GM19099 (cell line): ENCODE measurements around the gene NME5.

Experiments used
- POLR2A ChIP-seq: IDR thresholded peaks from 3 replicates; pipeline ENCODE4 v1.6.1; 2011; ENCODE audit warnings: low read depth; ENCODE audit not compliant: insufficient read length; ENCODE audit errors: extremely low read depth

Gene NME5

DNA sequence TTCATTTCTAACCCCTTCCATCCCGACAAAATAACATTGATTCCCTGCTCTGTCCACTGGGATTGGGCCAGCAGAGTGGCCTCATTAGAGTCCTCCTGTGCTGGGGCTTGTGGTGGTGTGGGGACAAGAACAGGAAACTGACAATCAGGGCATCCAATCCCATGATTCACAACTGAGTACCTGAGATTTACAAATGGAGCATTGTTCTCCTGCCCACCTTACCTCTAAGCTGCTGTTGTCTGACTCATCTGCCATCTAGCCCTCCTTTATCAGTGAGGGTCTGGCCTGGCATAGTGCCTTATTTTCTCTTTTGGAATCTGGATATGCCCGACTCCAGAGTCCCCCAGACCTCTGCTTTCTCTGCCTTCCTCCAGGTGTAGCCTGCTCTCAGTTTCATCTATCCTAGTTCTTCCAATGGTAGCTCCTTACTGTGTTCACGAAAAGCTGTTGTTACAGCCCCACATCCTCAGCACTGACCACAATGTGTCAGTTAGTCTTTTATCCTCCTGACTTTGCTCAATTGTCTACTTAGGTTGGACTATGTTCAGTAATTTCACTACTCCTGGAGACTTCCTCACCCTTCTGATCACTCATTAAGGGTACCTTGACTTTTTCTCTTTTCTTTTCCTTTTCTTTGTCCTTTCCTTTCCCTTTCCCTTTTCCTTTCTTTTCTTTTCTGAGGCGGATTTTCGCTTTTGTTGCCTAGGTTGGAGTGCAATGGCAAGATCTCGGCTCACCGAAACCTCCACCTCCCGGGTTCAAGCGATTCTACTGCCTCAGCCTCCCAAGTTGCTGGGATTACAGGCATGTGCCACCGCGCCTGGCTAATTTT, 42.0 kb downstream of the NME5 start:
- TF ChIP-seq POLR2A: no peak

GRCh38 chr5:138096363-138096762, 42.9 kb downstream of the NME5 start:
- no peak for TF ChIP-seq POLR2A

DNA sequence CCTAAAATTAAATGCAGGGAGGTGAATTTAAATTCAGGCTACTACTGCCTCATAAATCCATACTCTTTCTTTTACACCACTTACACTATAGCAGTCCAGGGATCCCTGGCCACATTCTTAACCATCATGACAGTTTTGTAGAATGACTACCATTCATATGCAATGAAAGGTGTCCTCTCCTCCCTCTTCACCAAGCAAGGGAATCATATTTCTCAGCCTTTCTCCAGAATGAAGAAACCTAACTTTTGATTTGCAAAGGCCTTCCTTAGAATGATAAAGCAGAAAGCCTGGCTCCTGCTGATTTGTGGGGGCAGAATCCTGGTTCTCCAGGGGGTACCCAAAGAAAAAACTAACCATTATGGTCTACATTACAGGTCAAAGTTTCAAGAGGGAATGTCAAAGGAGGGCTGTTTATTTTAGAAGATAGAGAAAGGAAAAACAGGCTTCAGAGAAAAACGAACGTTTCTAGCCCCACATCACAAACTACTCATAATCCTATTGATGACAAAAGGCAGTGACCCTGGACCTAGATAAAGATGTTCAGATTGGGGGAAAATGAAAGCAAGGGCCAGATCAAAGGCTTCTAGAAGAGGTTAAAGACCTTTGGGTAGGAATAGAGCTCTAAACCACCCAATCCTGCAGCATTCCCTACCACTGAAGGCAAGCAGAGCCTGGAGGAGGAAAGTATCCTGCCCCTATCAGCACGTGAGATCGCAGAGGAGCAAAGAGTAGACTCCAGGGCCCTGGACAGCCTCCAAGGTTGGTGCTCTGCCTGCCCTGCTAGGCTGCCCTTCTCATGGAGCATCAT, 43.9 kb downstream of the NME5 start:
- no peak for TF ChIP-seq POLR2A

DNA sequence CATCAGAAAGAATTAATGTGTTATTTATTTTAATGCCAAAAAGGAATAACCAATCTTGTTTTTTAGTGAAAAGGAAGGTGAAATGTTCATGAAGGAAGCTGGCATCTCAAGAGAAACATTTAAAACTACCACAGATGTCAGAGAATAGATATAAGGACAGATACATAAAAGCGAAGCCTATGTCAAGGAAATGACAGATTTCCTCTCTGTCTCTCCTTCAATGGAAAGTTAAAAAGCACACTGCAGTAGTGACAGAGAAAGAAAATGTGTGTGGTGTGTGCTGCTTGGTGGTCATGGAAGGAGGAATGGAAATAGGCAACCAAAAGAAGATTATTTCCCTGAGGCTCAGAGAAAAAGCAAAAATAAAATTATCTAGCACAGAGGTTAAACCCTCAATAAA, 46.2 kb downstream of the NME5 start:
- TF ChIP-seq POLR2A: no peak

DNA sequence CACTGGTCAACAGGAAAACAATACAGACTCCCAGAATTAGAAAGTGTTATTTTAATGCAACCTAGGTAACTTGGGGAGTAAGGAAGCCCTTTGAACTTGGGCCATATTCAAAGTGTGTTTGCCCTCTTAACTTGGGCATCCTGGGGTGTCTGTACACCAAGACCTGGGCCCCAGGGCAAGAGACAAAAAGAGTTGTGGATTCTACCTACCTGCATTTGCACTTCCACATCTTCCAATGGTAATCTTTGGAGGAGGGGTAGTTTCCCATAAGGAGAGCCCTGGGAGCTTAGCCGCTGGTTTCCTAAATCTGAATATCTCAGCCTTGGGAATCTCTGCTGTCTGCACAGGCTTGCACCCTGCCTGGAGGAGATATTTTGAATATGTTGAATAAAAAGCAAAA, 46.9 kb downstream of the NME5 start:
- no peak for TF ChIP-seq POLR2A

- TF ChIP-seq POLR2A: no peak
Measured at GRCh38 chr5:138091685-138092084, 47.5 kb downstream of the NME5 start.

- no peak for TF ChIP-seq POLR2A
Measured at GRCh38 chr5:138083702-138084101, 55.5 kb downstream of the NME5 start, which contains the start of gene WNT8A. WNT8A (plus strand) TSS chr5:138084033; CDS start chr5:138084128, 95 bp downstream.

DNA sequence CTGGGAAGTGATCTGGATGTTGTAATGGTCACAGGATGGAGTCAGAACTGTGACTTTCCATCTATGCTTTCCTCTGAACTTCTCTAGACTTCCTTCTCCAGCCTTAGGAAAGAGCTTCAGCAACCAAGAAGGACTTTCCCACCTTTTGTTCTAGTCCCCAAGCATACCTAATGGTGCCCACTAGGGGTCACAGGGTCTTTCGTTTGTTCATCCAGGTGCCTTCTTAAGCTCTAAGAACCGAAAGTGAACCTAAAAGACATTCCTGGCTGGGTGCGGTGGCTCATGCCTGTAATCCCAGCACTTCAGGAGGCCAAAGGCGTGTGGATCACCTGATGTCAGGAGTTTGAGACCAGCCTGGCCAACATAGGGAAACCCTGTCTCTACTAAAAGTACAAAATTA, 57.2 kb downstream of the NME5 start:
- no peak for TF ChIP-seq POLR2A

- no peak for TF ChIP-seq POLR2A
Measured at GRCh38 chr5:138078006-138078643, 61.1 kb downstream of the NME5 start.

GRCh38 chr5:138077064-138077696, 62.0 kb downstream of the NME5 start:
- TF ChIP-seq POLR2A: no peak

- TF ChIP-seq POLR2A: no peak
Measured at GRCh38 chr5:138068742-138069600, 70.3 kb downstream of the NME5 start.

DNA sequence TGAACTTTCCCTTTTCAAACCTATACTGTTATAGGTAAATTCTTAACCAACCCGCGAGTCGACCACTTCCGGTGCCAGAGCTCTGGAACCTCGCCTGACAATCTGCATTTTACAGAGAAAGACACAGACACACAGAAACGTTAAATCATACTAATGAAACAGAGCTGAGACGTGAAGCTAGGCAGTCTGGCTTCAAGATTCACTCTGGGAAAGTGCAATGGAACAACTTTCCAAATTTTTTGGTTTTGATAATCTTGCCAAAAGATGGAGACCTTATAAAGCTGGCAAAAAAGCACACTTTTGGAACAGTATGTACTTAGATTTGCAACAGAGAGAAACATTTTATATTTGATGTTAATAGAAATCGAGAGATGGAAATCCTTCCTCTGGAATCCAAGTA, 71.3 kb downstream of the NME5 start:
- no peak for TF ChIP-seq POLR2A
